Measurements from ENCODE around the gene PPP2R5C.
"Not testable (repeated sequence)": the region's sequence is repeated elsewhere in the genome, so short reads cannot be mapped to it uniquely, and the experiment has no call there.

Gene PPP2R5C

GRCh38 chr14:101781240-101782061 lies 19.9 kb downstream of the PPP2R5C start:
- no peak for DNase-seq (ENCODE audit: low spot score)

- no peak for DNase-seq (ENCODE audit: low spot score)
These were observed 21.9 kb downstream of the PPP2R5C start for GRCh38 chr14:101783260-101784016.

- no peak for DNase-seq (ENCODE audit: low spot score)
These were observed 23.1 kb downstream of the PPP2R5C start for GRCh38 chr14:101784631-101785030.

- DNase-seq (ENCODE audit: low spot score) = no peak
These were observed 26.6 kb downstream of the PPP2R5C start for GRCh38 chr14:101788016-101788635.

- no peak for DNase-seq (ENCODE audit: low spot score)
These were observed 27.7 kb downstream of the PPP2R5C start for GRCh38 chr14:101789222-101789621.

GRCh38 chr14:101790232-101790631 lies 28.7 kb downstream of the PPP2R5C start:
- DNase-seq (ENCODE audit: low spot score) = no peak

GRCh38 chr14:101791919-101792572 lies 30.5 kb downstream of the PPP2R5C start:
- DNase-seq (ENCODE audit: low spot score) = no peak

GRCh38 chr14:101796016-101796415 lies 34.5 kb downstream of the PPP2R5C start:
- DNase-seq (ENCODE audit: low spot score) = no peak

- DNase-seq (ENCODE audit: low spot score) = no peak
These were observed 35.0 kb downstream of the PPP2R5C start for GRCh38 chr14:101796479-101796878.

- no peak for DNase-seq (ENCODE audit: low spot score)
These were observed 36.3 kb downstream of the PPP2R5C start for GRCh38 chr14:101797856-101798255.

GRCh38 chr14:101804373-101804772 lies 42.9 kb downstream of the PPP2R5C start:
- DNase-seq (ENCODE audit: low spot score) = not testable (repeated sequence)

GRCh38 chr14:101806252-101806651 lies 44.7 kb downstream of the PPP2R5C start:
- not testable (repeated sequence) for DNase-seq (ENCODE audit: low spot score)

GRCh38 chr14:101808020-101808641 lies 46.6 kb downstream of the PPP2R5C start:
- no peak for DNase-seq (ENCODE audit: low spot score)

- no peak for DNase-seq (ENCODE audit: low spot score)
These were observed 47.6 kb downstream of the PPP2R5C start for GRCh38 chr14:101808894-101809670.

GRCh38 chr14:101809671-101810514 lies 48.4 kb downstream of the PPP2R5C start:
- DNase-seq (ENCODE audit: low spot score) = peak; percentile 95

- peak; percentile 42 for DNase-seq (ENCODE audit: low spot score)
These were observed 49.5 kb downstream of the PPP2R5C start for GRCh38 chr14:101810897-101811621.

GRCh38 chr14:101812071-101812470 lies 50.6 kb downstream of the PPP2R5C start:
- no peak for DNase-seq (ENCODE audit: low spot score)

- peak; percentile 12 for DNase-seq (ENCODE audit: low spot score)
These were observed 51.8 kb downstream of the PPP2R5C start for GRCh38 chr14:101813171-101813759.

GRCh38 chr14:101813833-101814232 lies 52.3 kb downstream of the PPP2R5C start:
- DNase-seq (ENCODE audit: low spot score) = no peak

Measured in kidney capillary endothelial cell (primary cell).